ENCODE results near the gene TMEM54. TPM values are rescaled to one million over a fixed set of nuclear protein-coding genes. Genes with fewer than 3 reads are reported as not detected.

The TMEM54 gene
- total RNA-seq, 1 experiment from 2014 or later: 61.5 TPM

DNA sequence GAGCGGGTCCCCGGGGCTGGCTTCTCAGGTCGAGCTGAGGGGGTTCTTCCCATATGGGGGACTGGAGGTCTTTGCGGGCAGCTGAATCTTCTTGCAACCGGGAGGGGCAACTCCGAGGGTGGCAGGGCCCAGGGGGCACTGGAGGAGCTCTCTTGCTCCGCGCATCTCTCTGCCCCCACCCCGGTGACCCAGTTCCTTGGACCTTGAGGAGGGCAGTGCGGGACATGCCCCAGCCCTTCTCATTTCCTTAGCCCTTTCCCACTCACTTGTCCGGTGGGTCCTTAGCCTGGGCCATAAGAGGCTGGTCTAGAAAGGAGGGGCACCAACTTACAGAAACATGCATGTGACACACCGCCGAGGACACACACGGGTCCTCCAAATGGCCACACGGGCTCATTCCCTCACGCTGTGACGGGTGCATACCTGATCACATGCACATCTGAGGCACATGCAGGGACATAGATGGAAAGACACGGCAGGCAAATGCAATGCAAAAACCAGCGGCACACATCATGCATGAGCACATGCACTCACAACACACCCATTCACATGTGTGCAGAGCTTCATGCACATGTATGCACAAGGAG, 14.3 kb downstream of the TMEM54 start:
- Histone ChIP-seq H3K27ac (ENCODE audit: low read length) (no peak overlapping the region), H3K4me1 (ENCODE audit: control insufficient read depth, insufficient read depth, low read length) (peaks cover 8% of the 10 kb centered on the region), H3K36me3 (ENCODE audit: control insufficient read depth, insufficient read depth, low read length) (no peaks in the 10 kb centered on the region), H3K9me3 (ENCODE audit: control insufficient read depth, insufficient read depth, low read depth, low read length) (no peaks in the 10 kb centered on the region), H3K4me3 (ENCODE audit: low read depth in 2 of 2, low read length in 2 of 2) (no peak overlapping the region), H3K27me3 (ENCODE audit: control insufficient read depth, insufficient read depth, low read length) (no peaks in the 10 kb centered on the region; the same call in 1 of the 2 replicates)
- POLR2A ChIA-PET: no interaction called here
- TF ChIP-seq SIN3A (IDR thresholded peaks at IDR 0.05; ENCODE audit: borderline replicate concordance, insufficient read depth, low read depth, low read length): no peak
- TF ChIP-seq POLR2AphosphoS5 (IDR thresholded peaks at IDR 0.05; ENCODE audit: low read depth, low read length): no peak
- no peak for TF ChIP-seq TCF7L2 (IDR thresholded peaks at IDR 0.05; ENCODE audit: low read depth, low read length)
- TF ChIP-seq, protein P1, sequence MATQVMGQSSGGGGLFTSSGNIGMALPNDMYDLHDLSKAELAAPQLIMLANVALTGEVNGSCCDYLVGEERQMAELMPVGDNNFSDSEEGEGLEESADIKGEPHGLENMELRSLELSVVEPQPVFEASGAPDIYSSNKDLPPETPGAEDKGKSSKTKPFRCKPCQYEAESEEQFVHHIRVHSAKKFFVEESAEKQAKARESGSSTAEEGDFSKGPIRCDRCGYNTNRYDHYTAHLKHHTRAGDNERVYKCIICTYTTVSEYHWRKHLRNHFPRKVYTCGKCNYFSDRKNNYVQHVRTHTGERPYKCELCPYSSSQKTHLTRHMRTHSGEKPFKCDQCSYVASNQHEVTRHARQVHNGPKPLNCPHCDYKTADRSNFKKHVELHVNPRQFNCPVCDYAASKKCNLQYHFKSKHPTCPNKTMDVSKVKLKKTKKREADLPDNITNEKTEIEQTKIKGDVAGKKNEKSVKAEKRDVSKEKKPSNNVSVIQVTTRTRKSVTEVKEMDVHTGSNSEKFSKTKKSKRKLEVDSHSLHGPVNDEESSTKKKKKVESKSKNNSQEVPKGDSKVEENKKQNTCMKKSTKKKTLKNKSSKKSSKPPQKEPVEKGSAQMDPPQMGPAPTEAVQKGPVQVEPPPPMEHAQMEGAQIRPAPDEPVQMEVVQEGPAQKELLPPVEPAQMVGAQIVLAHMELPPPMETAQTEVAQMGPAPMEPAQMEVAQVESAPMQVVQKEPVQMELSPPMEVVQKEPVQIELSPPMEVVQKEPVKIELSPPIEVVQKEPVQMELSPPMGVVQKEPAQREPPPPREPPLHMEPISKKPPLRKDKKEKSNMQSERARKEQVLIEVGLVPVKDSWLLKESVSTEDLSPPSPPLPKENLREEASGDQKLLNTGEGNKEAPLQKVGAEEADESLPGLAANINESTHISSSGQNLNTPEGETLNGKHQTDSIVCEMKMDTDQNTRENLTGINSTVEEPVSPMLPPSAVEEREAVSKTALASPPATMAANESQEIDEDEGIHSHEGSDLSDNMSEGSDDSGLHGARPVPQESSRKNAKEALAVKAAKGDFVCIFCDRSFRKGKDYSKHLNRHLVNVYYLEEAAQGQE (IDR thresholded peaks at IDR 0.05; ENCODE audit: insufficient read depth in 1 of 2, low read depth in 2 of 2, low read length in 1 of 2): peak; percentile 53 to 54; a peak in 1 of 4 replicates
- TF ChIP-seq, protein P2, sequence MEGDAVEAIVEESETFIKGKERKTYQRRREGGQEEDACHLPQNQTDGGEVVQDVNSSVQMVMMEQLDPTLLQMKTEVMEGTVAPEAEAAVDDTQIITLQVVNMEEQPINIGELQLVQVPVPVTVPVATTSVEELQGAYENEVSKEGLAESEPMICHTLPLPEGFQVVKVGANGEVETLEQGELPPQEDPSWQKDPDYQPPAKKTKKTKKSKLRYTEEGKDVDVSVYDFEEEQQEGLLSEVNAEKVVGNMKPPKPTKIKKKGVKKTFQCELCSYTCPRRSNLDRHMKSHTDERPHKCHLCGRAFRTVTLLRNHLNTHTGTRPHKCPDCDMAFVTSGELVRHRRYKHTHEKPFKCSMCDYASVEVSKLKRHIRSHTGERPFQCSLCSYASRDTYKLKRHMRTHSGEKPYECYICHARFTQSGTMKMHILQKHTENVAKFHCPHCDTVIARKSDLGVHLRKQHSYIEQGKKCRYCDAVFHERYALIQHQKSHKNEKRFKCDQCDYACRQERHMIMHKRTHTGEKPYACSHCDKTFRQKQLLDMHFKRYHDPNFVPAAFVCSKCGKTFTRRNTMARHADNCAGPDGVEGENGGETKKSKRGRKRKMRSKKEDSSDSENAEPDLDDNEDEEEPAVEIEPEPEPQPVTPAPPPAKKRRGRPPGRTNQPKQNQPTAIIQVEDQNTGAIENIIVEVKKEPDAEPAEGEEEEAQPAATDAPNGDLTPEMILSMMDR (IDR thresholded peaks at IDR 0.05): peak; percentile 50
- DNase-seq (ENCODE audit: low read depth, low spot score) (no peak), ATAC-seq (no peak)
- intact Hi-C loops (cut with micrococcal nuclease; ENCODE audit: unreplicated experiment) (no loop called here), in situ Hi-C loops (cut with HindIII; ENCODE audit: low pct_unique_long_range_greater_than_20kb, low sequenced_read_pairs) (no loop called here)
- no TSS peak for BruUV-seq (replicated peaks)
- CTCF ChIA-PET: interaction anchor here (1.3 kb wide), 1 partner anchor 15 kb away, joined by 3 read pairs; no protein-coding TSS in a partner anchor

DNA sequence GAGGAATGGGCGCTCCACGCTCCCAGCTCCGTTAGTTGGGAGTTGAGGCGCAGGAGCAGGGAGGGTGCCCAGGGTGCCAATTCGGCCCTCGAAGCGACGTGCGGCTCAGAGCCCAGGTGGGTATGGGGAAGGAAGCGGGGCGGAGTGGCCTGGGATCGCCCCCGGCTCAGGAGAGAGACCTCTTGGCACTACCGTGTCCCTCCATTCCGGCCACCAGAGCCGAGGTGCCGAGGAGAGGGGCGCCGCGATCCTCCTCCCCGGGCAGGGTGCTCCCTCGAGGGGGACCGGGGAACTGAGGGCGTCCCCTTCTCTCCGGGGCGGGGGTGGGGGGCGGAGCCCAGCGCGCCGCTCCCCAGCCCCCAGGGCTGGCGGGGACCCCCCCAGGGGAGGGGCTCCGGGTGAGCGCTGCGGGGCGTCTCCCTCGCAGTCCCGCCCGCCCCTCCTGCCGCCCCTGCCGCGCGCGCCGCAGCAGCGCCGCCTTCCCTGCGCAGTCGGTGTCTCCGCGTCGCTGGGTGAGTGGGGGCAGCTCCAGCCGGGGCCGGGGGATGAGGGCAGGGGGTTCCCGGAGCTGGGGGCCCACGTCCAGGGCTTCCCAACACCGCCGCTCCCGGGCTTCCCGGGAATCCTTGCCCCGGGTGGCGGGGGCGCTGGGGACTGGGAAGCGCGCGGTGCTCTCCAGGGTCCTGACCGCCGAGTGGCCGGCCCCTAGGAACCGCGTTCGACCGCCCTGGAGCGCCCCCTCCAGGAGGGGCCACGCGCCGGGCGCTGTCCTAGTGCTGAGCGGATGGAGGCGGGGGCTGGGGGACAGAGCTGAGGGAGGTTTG, 15.0 kb downstream of the TMEM54 start, which contains the start of gene HPCA:
TSS of gene HPCA (plus strand) at position 488 of the 824 bp plus-strand sequence. CDS start 2,408 bp downstream, outside the sequence.
- no peaks in the 10 kb centered on the region; the same call in 1 of the 2 replicates for H3K27me3 ChIP-seq (ENCODE audit: control insufficient read depth, insufficient read depth, low read length)
- BruUV-seq (replicated peaks): no TSS peak
- POLR2A ChIA-PET: interaction anchor here (0.7 kb wide), 1 partner anchor 244 kb away, joined by 3 read pairs; no protein-coding TSS in a partner anchor
- H3K4me3 ChIP-seq (ENCODE audit: low read depth in 2 of 2, low read length in 2 of 2): 0 out of 4 replicates have a peak within 1 kb of the TSS, but pooled peaks of 1 of the 2 experiments have one; percentile 7
- no peak for DNase-seq (ENCODE audit: low read depth, low spot score)
- peak; percentile 80 for ATAC-seq
- no peak for TF ChIP-seq TCF7L2 (IDR thresholded peaks at IDR 0.05; ENCODE audit: low read depth, low read length)
- TF ChIP-seq, protein P2 (IDR thresholded peaks at IDR 0.05): peak; percentile 83
- TF ChIP-seq SIN3A (IDR thresholded peaks at IDR 0.05; ENCODE audit: borderline replicate concordance, insufficient read depth, low read depth, low read length): peak; percentile 89
- TF ChIP-seq, protein P1 (IDR thresholded peaks at IDR 0.05; ENCODE audit: insufficient read depth in 1 of 2, low read depth in 2 of 2, low read length in 1 of 2): peak; percentile 97 to 99
- CTCF ChIA-PET: interaction anchor here (1.3 kb wide), 1 partner anchor 14 kb away, joined by 3 read pairs; no protein-coding TSS in a partner anchor
- no peaks in the 10 kb centered on the region for H3K36me3 ChIP-seq (ENCODE audit: control insufficient read depth, insufficient read depth, low read length)
- intact Hi-C loops (cut with micrococcal nuclease; ENCODE audit: unreplicated experiment) (no loop called here), in situ Hi-C loops (cut with HindIII; ENCODE audit: low pct_unique_long_range_greater_than_20kb, low sequenced_read_pairs) (no loop called here)
- H3K27ac ChIP-seq (ENCODE audit: low read length): no peak within 1 kb of the TSS
- H3K4me1 ChIP-seq (ENCODE audit: control insufficient read depth, insufficient read depth, low read length): peaks cover 11% of the 10 kb centered on the region
- H3K9me3 ChIP-seq (ENCODE audit: control insufficient read depth, insufficient read depth, low read depth, low read length): no peaks in the 10 kb centered on the region

All from Panc1 (cell line).